GM21526 (cell line): ENCODE measurements around the gene ABHD8.

Experiments used
- ATAC-seq: cut with Tn5 transposase; IDR thresholded peaks from one replicate; pipeline ENCODE4 v1.9.1; 2021; ENCODE audit warnings: moderate library complexity; ENCODE audit not compliant: unreplicated experiment, low FRiP score

ABHD8 gene

DNA sequence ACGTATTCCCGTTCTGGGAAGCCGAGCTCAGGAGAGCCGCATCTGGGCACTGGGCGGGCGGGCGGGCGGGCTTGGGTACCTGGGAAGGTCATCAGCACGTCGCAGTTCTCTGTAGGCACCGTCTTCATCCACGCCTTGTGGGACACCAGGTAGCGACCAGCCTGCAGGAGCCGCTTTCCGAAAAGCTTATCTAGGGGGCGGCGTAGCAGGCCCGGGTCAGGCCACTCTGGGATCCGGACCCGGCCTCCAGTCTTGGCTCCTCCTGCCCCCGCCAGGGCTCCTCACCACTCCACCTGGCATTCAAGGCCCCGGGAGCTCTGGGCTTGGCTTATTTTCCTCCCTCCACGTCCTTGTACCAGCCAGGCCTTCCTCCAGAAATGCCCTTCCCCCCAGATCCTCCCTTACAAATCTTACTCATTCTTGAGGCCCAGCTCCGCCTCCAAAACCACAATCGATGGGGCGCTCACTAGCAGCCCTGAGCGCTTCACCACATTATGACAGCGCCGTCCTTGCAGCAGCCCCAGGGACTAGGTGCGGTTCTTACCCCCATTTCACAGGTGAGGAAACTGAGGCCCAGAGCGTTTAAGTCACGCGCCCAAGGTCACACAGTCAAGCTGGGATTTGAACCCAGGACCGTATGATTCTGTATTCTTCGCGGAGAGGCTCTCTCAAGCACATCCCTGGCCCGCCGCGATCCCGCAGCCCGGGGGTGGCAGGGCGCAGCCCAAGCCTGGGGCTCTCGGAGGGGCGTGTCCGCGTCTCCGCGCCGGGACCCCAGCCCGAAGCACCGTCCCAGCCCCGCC lies 30.6 kb upstream of the ABHD8 start:
- peak; percentile 11 for ATAC-seq

DNA sequence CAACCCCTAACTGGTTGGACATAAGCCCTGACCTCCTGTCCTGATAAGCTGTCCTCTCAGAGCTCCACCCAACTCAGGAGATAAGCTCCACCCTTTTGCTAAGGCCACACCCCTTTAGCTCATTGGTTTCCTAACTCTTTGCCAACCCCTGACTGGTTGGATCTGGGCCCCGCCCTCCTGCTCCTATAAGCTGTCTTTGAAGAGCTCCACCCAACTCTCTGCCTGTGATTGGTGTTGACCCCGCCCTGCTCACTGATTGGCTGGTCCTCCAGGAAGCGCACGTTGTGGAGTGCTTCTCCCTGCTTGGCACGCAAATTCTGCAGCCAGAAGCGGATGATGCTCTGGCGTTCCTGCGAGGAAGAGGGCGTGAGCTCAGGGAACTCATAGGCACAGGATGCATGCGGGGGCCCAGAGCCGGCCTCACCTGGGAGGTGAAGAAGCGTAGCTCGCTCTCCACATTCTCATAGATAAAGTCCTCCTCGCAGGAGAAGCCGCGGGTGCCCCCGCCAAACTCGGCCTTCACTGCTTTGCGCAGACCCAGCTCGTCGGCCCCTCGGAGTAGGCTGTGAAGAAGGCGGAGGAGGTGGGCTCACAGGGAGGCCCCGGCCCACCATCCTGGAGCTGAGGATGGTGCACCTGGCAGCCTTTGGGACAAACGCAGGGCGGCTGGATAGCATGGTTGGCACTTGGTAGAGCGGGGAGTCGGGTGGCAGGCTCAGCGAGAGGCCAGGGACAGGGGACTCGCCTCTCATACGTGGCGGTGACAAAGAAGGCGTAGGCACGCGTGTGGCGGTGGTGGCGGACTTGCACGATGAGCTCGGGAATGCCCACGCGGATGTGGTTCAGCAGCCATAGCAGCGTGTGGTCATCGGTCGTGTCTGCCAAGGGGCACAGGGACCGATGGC lies 29.7 kb upstream of the ABHD8 start:
- ATAC-seq, result no peak

DNA sequence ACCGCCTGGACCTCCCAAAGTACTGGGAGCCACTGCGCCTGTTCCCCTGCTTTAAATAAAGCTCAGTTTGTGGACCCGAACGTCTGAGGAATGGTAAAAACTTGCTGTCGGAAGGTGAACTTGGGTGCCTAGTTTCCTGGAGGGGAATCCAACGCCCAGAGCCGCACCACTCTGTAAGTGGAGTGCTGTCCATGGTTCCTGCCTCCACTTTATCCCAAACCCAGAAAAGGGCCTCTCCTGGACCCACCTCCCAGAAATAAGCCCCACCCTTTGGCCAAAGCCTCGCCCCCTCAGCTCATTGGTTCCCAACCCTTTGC lies 29.1 kb upstream of the ABHD8 start:
- no peak for ATAC-seq

DNA sequence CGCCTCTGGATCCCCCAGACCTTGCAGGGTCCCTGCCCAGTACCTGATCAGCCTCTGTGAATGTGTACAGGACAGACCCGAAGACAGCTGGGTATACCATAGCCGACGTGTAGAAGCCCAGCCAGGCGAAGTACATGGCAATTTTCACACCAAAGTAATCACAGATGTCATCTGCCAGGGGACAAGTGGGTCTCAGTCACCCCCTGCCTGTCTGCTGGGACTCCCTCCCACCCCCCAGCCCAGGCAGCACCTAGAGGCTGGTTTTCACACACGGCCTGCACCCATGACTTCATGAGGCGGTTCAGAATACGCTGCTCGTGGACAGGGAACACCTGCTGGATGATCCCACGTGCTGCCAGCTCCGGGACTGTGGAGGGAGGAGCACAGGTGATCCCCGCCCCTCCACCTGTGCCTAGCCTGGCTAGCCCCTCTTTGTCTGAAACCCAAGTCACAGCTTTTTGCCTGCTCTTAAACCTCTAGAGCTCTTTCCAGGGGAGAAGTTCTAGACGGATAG lies 27.9 kb upstream of the ABHD8 start:
- no peak for ATAC-seq

DNA sequence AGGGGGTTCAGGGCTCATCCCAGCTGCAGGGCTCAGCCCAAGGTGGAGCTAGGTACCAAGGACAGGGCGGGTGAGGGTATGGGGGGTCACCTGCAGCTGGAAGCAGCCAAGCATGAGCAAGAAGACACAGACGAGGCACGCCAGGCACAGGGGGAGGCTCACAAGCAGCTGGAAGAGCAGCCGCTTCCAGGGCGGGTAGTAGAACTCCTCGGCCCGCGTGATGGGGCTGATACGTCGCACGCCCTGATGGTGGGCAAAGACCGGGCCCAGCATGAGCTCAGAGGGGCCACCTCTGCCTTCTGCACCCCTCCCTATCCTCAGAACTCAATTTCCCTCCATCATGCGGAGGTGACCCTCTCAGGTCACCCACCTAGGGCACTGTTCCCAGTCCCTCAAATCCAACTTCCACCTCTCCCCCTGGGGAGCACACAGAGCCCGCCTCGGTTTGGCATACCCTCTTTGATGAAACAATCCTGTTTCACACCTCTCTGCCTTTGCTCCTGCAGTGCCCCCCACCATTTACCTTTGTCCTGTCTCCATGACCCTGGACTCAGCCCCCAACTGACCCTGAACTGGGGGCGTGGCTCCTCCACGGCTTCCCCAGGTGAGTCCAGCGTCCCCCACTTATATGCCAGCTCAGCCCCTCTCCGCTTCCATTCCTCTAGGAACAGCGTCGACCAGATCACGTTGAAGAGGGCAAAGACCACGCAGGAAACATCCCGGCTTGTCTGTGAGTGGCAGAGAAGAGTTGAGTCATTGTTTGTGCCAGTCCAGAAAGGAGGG lies 27.2 kb upstream of the ABHD8 start:
- ATAC-seq, result no peak

DNA sequence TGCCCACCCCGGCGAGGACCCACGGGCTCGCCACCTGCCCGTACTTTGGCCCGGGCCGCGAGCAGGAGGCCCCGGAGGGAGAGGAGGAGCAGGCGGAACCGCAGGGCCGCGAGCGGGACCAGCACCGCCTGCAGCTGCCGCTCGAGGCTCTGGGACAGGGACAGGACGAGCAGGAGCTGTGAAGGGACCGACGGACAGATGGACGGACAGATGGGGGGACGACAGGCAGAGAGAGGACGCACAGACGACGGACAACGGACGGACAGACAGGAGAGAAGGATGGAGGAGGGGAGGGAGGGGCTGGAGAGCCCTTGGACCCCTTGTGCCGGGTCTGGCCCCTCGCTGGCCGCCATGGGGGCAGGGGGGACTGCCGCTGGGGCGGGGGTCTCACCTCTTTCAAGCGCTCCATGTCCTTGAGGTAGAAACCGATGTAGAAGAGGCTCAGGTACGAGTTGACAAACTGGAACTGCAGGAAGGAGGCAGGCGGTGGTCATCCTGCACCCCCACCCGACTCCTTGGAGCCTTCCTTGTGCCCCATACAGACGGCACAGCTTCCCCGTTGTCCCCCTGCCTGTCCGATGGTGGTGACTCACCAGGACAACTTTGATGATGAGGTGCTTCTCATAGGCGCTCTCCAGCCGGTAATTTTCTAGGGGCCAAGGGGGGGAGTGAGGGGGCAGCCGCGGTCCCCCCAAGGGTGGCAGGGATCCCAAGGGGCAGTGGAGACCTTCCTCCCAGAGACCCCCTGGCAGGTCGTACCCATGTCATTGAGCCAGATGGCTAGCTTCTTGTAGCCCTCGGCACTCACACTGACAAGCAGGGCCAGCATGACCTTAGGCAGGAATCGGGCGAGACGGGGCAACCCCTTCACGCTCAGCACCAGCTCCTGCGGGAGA lies 26.4 kb upstream of the ABHD8 start:
- no peak for ATAC-seq

DNA sequence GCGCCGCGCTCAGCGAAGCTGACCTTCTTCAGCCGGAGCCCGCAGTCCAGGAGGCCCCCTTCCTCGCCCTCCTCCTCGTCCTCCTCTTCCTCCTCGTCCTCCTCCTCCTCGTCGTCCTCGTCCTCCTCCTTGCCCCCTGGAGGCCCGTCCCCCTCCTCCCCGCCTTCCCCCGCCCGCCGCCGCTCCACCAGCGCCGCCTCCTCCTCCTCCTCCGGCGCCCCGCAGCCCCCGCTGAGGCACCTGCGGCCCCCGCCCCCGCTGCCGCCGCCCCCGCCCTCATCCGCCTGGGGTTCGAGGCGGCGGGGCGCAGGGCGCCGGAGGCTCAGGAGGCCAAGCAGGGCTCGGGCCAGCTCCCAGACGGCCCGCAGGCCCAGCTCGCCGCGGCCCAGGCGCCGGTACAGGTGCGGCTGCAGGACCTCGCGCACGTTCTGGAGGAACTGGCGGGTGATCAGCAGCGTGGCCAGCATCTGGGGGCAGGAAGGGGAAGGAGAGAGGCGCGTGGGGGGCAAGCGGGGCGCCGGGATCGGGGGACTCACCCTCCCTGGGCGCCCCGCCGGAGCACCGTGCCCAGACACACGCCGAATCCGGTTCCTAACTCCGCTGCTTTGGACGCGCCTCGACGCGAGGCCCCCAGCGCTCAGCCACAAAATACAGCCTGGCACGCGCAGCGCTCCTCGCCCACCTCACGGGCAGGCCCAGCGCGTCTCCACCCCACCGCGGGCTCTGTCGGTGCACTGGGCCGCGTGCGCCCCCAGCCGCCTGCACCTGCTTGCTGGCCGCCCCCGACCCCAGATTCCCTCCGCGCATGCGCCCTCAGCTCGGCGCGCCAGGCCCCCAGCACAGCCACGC lies 25.5 kb upstream of the ABHD8 start:
- no peak for ATAC-seq

DNA sequence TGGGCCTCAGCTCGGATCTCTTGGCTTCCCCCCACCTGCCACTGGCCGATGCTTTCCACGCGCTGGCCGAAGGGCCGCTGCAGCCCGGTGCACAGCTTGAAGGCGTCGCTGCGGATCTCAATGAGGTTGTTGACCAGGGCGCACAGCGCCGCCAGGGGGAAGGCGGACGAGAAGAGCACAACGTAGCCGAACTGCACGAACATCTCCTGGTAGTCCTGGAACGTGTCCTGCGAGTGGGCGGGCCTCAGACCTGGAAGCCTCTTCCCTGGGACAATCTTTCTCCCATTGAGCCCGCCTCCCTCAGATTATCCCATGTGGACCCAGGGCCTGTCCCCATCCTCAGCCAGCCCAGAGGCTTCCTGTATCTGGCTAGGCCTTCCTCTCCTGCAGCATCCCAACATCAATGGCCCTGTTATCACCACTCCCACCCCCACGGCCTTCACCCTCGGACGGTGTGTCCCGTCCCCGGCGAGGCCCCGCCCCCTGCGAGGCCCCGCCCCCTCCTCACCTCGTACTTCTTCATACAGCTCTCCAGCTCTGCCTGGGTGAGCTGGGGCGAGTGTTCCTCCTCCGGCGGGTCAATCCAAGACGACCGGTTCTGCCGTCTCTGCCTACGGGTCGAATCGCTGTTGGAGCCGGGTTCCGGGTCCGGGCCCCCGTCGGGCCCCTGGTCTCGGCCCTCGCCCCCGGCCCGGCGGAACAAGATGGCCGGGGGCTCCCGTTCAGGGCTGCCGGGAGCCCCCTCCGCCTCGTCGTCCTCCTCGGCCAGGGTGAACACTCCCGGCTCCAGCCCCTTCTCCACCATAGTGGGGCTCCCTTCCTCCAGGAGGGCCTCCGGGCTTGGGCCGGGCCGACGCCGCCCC lies 24.7 kb upstream of the ABHD8 start:
- ATAC-seq, result no peak

DNA sequence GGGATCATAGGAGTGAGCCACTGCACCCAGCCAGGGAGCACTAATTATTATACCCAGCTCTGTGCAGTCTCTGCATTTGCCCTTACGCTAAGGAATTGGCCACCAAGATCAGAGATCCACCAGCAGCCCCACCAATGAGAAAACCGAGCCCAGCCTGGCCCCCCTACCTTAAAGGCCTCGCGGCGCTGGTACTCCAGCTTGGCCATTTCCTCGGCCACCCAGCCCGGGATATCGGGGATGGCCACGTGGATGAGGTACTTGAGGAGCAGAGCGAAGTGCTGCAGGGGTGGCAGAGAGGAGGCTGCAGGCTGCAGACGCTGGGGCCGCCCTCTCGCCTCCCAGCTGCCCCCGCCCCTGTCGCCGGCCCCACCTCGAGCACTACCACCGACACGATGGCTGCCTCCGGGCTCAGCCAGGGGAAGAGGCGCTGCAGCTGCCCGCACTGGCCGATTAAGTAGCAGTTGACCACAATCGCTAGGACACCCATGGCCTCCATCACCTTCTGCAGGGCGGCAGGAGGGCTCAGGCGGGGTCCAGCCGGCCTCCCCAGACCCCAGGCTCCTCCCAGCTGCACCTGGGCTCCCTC lies 23.9 kb upstream of the ABHD8 start:
- ATAC-seq, result no peak

DNA sequence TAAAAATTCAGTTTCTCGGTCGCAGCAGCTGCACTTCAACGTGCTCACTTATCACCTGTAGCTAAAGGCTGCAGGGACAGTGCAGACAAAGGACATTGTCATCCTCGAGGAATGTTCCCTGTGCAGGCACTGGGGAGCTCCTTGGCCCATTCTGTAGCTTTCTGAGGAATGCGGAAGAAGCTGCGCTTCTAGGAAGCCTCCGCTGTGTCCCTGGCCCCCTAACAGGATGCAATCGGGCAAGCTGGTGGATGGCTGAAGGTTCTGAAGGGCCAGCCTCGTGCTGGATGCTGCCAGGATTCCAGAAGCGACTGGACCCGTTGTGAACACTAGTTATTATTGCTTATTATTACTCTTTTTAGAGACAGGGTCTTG lies 23.4 kb upstream of the ABHD8 start:
- ATAC-seq, result no peak

DNA sequence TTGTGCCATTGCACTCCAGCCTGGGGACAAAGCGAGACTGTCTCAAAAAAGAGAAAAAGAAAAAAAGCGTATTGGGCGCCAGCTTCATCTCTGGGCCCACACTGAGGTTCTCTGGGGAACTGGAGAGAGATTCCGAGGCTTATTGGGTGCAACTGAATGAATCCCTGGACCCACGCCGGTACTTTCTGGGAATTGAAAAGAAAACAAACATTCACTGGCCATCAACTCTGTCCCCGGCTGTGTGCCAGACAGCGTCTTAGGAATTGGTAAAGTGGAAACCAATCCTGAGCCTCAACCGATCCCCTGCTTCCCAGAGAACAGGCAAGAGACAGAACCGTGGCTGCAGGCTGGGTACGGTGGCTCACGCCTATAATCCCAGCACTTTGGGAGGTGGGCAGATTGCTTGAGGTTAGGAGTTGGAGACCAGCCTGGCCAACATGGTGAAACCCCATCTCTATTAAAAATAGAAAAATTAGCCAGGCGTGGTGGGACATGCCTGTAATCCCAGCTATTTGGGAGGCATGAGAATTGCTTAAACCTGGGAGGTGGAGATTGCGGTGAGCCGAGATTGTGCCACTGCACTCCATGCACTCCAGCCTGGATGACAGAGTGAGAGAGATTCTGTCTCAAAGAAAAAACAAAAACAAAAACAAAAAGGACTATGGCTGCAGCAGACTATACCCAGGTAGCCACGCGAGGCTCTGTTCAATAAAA lies 22.8 kb upstream of the ABHD8 start:
- no peak for ATAC-seq

DNA sequence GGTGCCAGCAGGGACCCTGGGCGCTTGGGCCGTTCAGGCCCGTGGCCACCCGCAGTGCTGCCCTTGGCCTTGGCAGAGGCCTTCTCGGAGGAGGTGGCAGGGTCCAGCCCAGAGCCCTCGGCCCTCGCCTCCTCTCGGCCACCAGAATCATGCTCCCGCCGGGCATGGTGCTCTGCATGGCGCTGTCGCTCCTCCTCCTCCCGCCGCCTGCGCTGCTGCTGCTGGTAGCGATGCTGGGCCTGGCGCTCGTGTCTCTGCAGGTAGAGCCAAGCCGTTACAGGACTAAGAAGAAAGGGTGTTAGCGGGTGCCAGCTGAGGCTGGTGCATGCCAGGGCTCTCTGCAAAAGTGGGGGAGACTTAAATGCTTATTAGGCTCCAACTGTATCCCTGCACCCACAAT lies 21.9 kb upstream of the ABHD8 start:
- no peak for ATAC-seq

DNA sequence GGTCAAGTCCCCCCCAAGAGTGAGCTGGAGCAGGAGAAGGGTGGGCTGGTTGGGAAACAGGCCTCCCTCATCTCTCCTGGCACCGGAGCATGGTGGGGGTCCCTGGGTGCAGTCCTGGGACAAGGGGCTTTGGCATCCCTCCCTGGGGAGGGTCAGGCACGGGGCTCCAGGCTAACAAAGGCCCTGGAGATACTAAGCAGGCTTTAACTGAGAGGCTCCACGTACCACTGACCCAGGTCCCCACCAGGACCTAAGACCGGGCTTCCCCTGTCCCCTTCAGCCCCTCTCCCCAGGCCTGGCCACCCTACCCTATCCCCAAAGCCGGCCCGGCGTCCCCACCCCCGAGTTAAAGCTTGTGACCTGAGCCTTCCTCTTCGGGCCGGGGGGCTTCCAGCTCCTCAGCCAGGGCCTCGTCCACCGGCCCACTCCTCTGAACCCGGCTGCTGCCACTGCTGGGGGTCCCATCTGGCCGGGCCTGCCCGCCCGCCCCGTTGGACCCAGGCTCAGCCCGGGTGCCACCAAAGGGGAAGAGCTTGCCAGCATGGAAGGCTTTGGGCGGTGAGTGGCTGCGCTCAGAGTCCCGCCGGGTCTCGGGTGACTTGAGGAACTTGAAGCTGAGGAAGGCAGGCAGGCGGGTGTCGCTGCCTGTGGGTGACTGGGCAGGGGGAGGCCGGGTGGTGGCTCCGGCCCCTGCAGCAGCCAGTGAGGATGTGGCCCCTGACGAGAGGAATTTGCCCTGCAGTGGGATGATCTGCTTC lies 21.3 kb upstream of the ABHD8 start:
- ATAC-seq, result no peak

DNA sequence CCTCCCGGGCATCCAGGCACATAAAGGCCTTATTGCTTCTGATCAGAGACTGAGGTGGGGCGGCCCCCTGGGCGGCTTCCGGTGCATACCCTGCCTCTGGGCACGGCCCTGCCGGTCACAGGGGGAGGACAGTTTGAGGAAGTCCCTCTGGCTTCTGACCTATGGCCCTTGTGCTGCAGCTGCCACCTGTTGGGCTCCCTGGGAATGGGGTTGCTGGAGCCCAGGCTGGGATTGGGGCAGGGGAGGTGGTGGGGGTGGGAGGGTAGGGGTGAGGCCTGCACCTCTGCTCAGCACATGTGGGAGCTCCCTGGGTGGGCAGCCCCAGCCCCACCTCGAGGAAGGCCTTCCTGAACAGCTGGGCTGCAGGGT lies 20.7 kb upstream of the ABHD8 start:
- no peak for ATAC-seq

DNA sequence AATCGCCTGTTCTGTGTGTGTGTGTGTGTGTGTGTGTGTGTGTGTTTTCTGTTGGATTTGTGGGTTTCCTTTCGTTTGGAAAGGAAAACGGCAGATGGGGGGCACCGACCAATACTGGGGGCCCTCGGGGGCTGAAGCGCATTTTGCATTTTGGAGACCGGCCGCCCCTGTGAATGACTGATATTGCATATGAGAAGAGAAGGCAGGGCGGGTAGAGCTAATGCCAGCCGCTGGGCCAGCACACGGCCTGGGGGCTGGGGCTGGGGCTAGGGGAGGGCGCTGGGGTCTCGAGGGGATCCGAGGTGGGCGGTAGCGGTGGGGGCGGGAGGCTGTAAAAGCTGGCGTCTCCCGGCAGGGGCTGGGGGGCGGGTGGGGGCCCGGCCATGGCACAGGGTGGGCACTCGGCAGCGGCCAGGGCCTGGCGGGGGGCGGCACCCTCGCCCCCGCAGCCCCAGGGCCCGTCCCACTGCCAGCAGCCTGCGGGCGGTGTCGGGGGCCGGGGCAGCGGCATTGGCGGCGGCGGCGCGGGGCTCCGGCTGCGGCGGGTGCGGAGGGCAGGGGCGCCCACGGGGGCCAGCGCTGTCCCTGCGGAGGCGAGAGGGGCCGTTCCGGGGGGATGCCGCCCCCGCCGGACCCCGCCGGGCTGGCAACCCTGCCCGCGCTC lies 20.2 kb upstream of the ABHD8 start:
- no peak for ATAC-seq

DNA sequence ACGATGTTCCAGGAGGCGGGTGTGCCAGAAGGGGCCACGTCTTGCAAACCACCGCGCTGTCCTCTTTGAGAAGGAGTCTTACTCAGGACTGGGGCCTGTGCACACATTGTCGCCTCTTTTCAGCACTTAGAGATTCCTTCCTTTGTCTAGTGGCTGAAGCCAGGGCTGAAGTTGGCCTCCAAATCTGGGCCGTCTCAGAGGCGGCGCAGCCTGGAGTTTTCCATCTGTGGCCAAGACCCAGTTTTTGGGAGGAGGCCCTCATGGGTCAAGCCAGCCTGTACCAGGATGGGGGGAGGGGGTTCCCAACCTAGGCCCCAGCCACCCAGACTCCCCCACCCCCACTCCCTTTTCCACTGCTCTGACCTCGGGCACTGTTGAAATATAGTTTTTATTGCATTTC lies 19.6 kb upstream of the ABHD8 start:
- ATAC-seq, result no peak
